AG04450 (cell line): Measurements from ENCODE around the gene SELENOI. TPM values are rescaled to one million over a fixed set of nuclear protein-coding genes. Genes with fewer than 3 reads are reported as not detected.
"Not testable (repeated sequence)": the region's sequence is repeated elsewhere in the genome, so short reads cannot be mapped to it uniquely, and the experiment has no call there.

Source experiments
- CTCF ChIA-PET: fragments of 300-600, 350-600 bp; formaldehyde crosslinking; extraction: SDS; loops from one replicate; lab custom pipeline; 2022; ENCODE audit warnings: antibody characterized with exemption, inconsistent platforms; lab: Charles Lee
- POLR2A ChIA-PET: fragments of 350-600 bp; formaldehyde crosslinking; extraction: SDS; loops from one replicate; lab custom pipeline; 2021; ENCODE audit warnings: antibody characterized with exemption, inconsistent platforms; lab: Yijun Ruan, JAX
- DNase-seq: peaks from one replicate; pipeline ENCODE4 v3.0.0-alpha.2; 2011; ENCODE audit warnings: low read depth, low spot score
- H3K27ac ChIP-seq: one replicate; pipeline ENCODE4 v1.5.1; 2012; ENCODE audit warnings: low read depth, low read length, control low read depth
- H3K27me3 ChIP-seq: one replicate; pipeline ENCODE4 v1.6.0; 2012; ENCODE audit warnings: low read length; ENCODE audit not compliant: control insufficient read depth, insufficient read depth
- H3K4me3 ChIP-seq: 2 replicates; pipeline ENCODE4 v1.5.1; 2011; ENCODE audit warnings: mild to moderate bottlenecking, low read depth, low read length, control low read depth
- H3K9me3 ChIP-seq: 2 replicates; pipeline ENCODE4 v1.5.1; 2012; ENCODE audit warnings: low read length; ENCODE audit not compliant: control insufficient read depth, insufficient read depth
- polyA plus RNA-seq: library from polyadenylated mRNA; depleted of rRNA; stranded (reverse); fragments of >200 nt; gene quantifications from 2 replicates; pipeline ENCODE4 v1.2.3, GENCODE V29; 2011
- TF ChIP-seq, protein P1 (sequence below): IDR thresholded peaks from 2 replicates; pipeline ENCODE4 v1.5.1; 2011; ENCODE audit warnings: low read depth, low read length, control low read depth, inconsistent platforms

Gene SELENOI
- polyA plus RNA-seq, 1 experiment: 10.9 TPM

DNA sequence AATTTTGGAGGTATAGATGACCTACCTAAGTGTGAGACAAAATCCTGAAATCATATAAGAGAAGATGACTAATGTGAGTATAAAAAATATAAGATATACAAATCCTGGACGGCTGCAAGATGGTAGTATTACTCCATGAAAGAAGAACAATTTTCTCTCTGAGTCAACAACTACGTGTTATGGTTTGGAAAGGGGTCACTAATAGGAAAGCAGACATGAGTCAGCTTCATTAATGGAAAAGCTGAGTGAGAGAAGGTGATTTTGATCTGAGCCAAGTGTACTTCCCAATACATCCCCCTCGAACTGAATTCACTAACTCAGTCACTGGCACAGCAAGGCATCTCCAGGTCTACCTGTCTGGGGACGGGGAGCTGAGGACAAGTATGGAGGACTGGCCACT, 20.1 kb upstream of the SELENOI start:
- Histone ChIP-seq H3K9me3 (no peaks in the 10 kb centered on the region), H3K4me3 (no peak overlapping the region), H3K27ac (no peak overlapping the region), H3K27me3 (peaks cover 6% of the 10 kb centered on the region)
- no peak for DNase-seq
- CTCF ChIA-PET: interaction anchor here (1.0 kb wide), 2 partner anchors 9 to 80 kb away, joined by 3 to 4 read pairs; no protein-coding TSS in a partner anchor
- TF ChIP-seq, protein P1, sequence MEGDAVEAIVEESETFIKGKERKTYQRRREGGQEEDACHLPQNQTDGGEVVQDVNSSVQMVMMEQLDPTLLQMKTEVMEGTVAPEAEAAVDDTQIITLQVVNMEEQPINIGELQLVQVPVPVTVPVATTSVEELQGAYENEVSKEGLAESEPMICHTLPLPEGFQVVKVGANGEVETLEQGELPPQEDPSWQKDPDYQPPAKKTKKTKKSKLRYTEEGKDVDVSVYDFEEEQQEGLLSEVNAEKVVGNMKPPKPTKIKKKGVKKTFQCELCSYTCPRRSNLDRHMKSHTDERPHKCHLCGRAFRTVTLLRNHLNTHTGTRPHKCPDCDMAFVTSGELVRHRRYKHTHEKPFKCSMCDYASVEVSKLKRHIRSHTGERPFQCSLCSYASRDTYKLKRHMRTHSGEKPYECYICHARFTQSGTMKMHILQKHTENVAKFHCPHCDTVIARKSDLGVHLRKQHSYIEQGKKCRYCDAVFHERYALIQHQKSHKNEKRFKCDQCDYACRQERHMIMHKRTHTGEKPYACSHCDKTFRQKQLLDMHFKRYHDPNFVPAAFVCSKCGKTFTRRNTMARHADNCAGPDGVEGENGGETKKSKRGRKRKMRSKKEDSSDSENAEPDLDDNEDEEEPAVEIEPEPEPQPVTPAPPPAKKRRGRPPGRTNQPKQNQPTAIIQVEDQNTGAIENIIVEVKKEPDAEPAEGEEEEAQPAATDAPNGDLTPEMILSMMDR: no peak
- POLR2A ChIA-PET: interaction anchor here (0.8 to 1.8 kb wide), 2 partner anchors 26 to 81 kb away, joined by 3 to 6 read pairs; partner anchors contain the start of genes HADHA and HADHB

DNA sequence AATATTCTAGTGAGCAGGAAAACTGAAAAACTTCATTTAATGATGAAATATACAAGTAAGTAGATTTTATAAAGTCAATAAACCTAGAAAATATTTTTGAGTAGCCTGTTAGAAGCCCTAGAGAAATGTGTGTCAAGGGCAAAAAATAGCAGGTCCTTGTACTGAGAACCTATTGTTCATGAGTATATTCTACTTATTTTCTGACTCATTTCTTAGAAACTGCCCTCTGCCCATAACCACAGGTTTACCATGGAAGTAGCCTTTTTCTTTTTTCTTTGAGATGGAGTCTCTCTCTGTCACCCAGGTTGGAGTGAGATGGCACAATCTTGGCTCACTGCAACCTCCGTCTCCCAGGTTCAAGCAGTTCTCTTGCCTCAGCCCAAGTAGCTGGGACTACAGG, 19.4 kb upstream of the SELENOI start:
- TF ChIP-seq, protein P1: no peak
- no peak overlapping the region for H3K4me3 ChIP-seq
- H3K9me3 ChIP-seq: no peaks in the 10 kb centered on the region
- H3K27ac ChIP-seq: no peak overlapping the region
- POLR2A ChIA-PET: interaction anchor here (0.8 to 1.8 kb wide), 2 partner anchors 27 to 81 kb away, joined by 3 to 6 read pairs; partner anchors contain the start of genes HADHA and HADHB
- no peak for DNase-seq
- CTCF ChIA-PET: interaction anchor here (1.0 kb wide), 2 partner anchors 80 to 376 kb away, joined by 3 to 5 read pairs; no protein-coding TSS in a partner anchor
- no peaks in the 10 kb centered on the region for H3K27me3 ChIP-seq

DNA sequence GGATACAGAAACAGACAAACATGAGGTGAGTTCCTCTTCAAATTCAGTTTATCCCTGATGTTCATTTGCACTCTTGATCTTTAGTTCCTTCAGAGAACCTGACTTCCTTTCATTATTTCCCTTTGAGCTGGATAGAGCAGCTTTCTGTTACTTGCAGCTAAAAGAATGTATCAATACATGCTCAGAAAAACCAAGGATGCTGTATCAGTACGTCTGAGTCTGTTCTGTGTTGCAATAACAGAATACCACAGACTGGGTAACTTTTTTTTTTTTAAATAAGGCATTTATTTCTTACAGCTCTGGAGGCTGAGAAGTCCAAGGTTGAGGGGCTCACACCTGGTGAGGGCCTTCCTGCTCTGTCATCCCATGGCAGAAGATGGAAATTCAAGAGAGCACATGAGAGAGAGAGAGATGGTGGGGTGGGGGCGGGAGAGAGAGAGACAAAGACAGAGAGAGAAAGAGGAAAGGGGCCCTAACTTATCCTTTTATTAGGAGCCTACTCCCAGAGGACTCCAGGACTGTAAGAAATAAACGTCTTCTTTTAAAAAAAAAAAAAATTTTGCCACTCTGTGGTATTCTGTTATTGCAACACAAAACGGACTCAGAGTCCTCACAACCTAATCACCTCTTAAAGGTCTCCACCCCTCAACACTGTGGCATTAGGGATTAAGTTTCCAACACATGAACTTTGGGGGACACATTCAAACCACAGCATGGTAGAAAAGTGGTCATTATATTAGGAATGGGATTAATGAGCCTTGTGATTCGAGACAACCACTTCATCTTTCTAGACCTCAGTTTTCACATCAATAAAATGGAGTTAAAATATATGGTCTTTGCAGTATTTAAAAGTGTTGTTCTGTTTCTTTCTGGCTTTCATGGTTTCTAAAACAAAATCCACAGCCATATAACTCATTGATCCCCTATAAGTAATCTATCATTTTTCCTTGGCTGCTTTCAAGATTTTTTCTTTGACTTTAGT, 18.4 kb upstream of the SELENOI start:
- H3K4me3 ChIP-seq: no peak overlapping the region
- no peaks in the 10 kb centered on the region for H3K27me3 ChIP-seq
- no peak overlapping the region for H3K27ac ChIP-seq
- DNase-seq: no peak
- ChIA-PET CTCF (interaction anchor here (0.7 to 1.0 kb wide), 6 partner anchors 22 to 1862 kb away, joined by 3 to 8 read pairs (median 4); no protein-coding TSS in a partner anchor), POLR2A (interaction anchor here (0.6 to 1.8 kb wide), 2 partner anchors 82 to 444 kb away, joined by 6 to 8 read pairs; partner anchors contain the start of genes HADHA and HADHB)
- TF ChIP-seq, protein P1: no peak
- no peaks in the 10 kb centered on the region for H3K9me3 ChIP-seq

DNA sequence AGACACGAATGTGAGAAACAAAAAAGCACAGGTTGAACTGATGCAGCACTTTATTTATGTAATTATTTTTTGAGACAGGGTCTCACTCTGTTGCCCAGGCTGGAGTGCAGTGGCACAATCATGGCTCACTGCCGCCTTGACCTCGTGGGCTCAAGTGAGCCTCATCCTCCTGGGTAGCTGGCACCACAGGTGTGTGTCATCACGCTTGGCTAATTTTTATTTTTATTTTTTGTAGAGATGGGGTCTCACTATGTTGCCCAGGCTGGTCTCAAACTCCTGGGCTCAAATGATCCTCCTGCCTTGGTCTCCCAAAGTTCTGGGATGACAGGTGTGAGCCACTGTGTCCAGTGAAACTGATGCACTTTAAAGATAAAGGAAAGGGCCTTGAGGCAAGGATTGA, 16.9 kb upstream of the SELENOI start:
- H3K27me3 ChIP-seq, DNase-seq, POLR2A ChIA-PET, H3K9me3 ChIP-seq, H3K27ac ChIP-seq, H3K4me3 ChIP-seq: not testable (repeated sequence)
- CTCF ChIA-PET: interaction anchor here (1.0 to 3.1 kb wide), 9 partner anchors 11 to 249 kb away, joined by 4 to 14 read pairs (median 7); no protein-coding TSS in a partner anchor

DNA sequence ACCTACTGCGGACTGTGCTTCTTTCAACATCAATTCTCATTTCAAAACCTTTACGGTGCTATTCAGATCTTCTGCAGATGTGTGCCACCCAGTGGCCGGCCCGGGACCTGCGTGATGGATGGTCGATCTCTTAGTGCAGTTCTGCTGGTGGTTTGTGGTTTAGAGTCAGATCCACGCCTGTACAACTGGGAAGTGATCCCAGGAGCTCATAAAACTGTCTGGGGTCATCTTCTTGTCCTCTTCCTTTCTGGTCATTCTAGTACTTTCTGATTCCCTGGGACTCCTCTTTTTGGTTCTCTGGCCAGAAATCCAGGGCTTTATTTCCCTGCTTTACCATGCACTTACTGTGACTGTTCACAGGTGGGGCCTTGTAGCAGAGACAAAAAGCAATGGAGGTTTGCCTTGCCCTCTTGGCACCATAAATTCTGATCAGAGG, 15.8 kb upstream of the SELENOI start:
- no peak overlapping the region for H3K27ac ChIP-seq
- TF ChIP-seq, protein P1: peak; percentile 93
- peaks cover 5% of the 10 kb centered on the region for H3K27me3 ChIP-seq
- H3K9me3 ChIP-seq: no peaks in the 10 kb centered on the region
- POLR2A ChIA-PET: no interaction called here
- no peak overlapping the region for H3K4me3 ChIP-seq
- peak; percentile 53 for DNase-seq
- CTCF ChIA-PET: interaction anchor here (0.5 to 3.3 kb wide), 23 partner anchors 8 to 682 kb away, joined by 3 to 14 read pairs (median 6); partner anchors contain the start of gene ADGRF3
